Left cardiac atrium (tissue), 4 donors: ENCODE results near the gene MAML2. TPM values are rescaled to one million over a fixed set of nuclear protein-coding genes. Genes with fewer than 3 reads are reported as not detected.
"Not testable (repeated sequence)": the region's sequence is repeated elsewhere in the genome, so short reads cannot be mapped to it uniquely, and the experiment has no call there.

ENCODE experiments used
- ATAC-seq, 2 donors: fragments of 200-7000 bp; cut with Tn5 transposase; one replicate each; pipeline ENCODE4 v1.9.1; 2020; ENCODE audit warnings: mild to moderate bottlenecking in 2 of 2, moderate library complexity in 2 of 2
- DNase-seq: peaks from one replicate; pipeline ENCODE4 v3.0.0-alpha.2; 2020
- intact Hi-C, 2 donors: fragments of 100-400 bp; cut with DNase I; formaldehyde crosslinking; loops; one replicate each; pipeline versions ENCODE4 v1.14.1 to v1.15.1; 2022 to 2023
- total RNA-seq, 2 donors: library from RNA; stranded (reverse); fragmentation: NEBNext Ultra II Directional; extraction: Animal tissue kit (Norgen Biotek cat#: 25700); gene quantifications; one replicate each; pipeline ENCODE4 v1.2.1, GENCODE V29; 2021
- donor health status: DM: no; HTN: yes; CAD: no.
- donor health status: DM: no; HTN: yes; CAD: no; lungs with severe emphysema.
- donor health status: DM: yes; HTN: yes; CAD: no.
- donor health status: Dilated cardiomyopathy.

The MAML2 gene
- total RNA-seq, 2 donors from 2014 or later = 6.8 to 9.3 TPM

DNA sequence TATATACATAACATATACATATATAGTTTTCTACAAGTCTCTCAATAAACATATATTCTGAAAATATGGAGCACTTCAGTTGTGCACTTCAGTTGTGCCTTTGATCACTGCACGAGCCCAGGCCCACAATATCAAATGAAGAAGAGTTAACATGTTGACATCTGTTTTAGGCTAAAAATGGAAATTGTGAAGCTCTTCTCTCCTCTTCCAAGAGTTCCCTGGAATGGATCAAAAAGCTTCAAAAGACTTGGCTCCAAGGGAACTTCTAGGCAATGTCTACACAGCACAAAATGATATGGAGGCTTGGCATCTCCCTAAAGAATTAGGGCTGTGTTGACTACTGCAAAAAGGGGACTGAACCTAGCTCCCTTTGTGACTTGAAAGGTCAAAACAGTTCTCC lies 36.9 kb downstream of the MAML2 start:
- intact Hi-C loops = loop anchor here in 1 of 2 donors (5.0 kb wide), 1 partner anchor 36 kb away; the partner anchor contains the start of gene MAML2
- no peak for ATAC-seq
- DNase-seq = no peak

DNA sequence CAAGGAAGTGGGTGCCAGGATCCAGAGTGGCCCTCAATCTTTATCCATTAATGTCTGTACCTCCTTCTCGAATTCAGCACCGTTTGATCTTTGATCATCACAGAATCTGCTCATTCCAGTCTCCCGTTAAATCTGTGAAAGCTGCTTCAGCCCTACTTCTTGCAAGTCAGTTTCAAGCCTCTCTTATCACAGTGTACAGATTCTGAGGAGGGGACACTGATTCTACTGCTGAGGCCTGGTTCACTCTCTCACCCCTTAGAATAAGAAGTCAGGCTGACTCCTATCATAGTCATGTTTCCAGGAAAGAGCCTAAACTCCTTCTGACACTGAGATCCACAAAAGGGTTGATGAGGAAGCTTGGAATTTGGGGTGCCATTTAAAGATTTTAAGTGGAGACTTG lies 39.0 kb downstream of the MAML2 start:
- intact Hi-C loops = no loop called here
- ATAC-seq (no peak), DNase-seq (no peak)

DNA sequence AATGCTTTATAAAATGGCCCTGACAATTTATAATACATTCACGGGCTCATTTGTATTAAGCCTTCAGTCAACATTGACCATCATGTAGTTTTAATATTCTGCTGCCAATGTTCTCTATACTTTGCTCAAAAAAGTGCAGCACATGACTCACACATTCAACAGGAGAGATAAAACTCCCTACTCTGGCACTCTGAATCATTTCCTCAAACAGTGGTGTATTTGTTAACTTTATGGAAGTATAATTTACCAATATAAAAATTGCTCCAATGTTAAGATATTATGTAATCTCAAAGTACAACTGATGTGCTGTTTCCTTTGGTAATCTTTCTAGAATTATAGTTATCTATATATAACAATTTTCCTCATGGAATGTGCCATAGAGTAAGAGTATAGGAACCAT lies 39.9 kb downstream of the MAML2 start:
- intact Hi-C loops = no loop called here
- no peak for DNase-seq
- peak in 1 of 2 donors; percentile 65 for ATAC-seq

DNA sequence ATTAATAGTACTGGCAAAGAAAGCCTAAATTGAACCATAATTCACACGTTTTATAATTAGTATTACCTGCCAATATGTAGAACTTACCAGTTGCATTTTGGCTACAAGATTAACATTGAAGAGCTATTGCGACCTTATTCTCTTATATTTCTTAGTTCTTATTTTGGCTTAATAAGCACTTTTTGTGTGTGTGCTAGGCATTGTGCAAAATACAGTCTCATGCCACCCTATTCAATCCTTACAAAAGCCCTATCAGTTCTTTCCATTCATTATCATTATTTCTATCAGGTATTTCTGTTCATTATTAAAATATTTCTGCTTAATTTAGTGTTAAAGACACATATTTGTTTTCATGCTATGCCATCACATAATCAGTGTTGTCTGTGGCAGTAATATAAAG lies 41.2 kb downstream of the MAML2 start:
- intact Hi-C loops = no loop called here
- DNase-seq = no peak
- ATAC-seq = no peak

DNA sequence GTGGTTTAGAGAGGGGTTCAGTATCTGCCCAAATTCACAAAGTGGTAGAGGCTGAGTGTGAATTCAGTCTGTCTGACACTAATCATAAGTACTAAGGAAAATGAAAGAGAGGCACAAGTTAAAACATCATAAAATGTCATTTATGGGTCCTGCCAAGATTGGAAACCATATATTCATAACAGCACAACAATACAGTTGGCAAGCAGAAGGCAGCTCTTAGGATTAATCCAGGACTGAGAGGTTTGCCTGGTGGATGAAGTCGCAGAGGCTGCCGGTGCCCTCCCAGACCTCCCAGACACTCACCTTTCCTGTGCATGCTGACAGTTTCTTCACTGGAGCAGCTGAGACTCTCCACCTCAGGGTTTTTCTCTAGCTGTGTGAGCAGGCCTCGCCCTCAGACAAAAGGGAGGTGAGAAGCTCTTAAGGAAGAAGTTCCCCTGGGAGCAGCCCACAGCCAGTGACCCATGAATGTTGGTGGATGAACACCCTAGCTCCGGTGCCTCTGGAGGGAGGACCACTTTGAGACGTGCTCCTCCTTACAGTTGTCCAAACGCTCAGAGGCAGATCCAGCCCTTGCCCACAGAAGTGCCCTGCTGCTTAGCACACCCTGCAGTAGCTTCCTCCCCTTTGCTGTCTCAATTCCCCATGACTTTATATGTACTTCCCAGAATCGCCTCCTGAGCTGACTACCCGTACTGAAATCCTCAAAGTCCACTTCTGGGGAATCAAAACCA lies 43.7 kb downstream of the MAML2 start:
- intact Hi-C loops = no loop called here
- peak in 1 of 2 donors; percentile 20 for ATAC-seq
- peak; percentile 21 for DNase-seq

DNA sequence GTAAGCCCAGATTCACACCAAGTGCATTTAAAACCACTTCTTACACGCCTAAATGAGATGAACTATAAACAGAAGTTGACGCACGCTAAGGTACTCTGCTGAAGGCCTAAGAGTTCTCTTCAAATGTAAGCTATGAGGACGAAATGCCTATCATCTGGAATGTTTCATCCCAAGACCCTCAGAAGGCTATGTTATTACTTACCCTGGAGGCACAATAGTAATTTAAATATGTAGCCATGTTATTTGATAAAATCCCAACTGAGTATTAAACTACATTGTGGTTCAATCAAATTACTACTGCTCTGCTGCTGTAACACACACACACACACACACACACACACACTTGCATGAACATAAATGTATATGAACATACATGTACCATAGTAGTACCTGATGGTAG lies 47.6 kb downstream of the MAML2 start:
- intact Hi-C loops = no loop called here
- DNase-seq (no peak), ATAC-seq (no peak)

DNA sequence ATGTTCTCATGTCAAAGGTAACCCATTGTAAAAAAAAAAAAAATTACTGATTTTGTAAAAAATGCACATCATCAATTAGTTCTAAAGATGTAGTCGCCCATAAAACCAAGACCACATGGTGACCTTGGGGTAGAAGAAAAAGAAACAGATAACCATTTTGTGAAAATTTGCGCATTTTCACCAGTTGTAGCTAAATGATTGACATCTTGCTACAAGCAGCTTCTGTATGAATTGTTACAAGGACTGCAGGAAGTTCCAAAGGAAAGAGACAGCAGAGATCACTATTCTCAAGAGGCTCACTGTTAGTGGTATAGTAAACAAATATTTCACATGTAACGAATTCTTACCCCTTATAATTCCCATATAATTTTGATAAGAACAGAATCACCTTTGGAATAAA lies 48.7 kb downstream of the MAML2 start:
- intact Hi-C loops = no loop called here
- ATAC-seq = no peak

DNA sequence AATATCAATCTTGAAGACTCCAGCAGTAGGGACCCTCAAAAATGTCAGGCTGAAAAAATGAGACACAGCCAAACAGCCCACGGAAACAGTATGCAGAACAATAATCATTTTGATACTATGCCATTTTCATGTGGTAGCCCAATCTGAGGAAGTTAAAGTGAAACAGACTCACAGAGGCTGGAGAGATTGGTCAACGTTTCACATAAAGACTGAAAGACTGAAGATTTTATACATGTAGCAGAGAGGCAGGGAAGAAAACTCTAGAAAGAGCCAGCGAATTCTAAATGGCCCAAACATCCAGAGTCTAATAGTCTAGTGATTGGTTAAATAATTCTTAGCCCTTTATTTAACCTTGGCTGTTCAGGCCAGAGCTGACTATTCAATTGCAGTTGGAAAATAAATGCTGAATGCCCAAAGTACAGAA lies 49.4 kb downstream of the MAML2 start:
- peak; percentile 27 to 47 for ATAC-seq
- DNase-seq = no peak
- intact Hi-C loops = no loop called here

More for the DNA sequence above, 48.7 kb downstream of the MAML2 start:
- DNase-seq = no peak

DNA sequence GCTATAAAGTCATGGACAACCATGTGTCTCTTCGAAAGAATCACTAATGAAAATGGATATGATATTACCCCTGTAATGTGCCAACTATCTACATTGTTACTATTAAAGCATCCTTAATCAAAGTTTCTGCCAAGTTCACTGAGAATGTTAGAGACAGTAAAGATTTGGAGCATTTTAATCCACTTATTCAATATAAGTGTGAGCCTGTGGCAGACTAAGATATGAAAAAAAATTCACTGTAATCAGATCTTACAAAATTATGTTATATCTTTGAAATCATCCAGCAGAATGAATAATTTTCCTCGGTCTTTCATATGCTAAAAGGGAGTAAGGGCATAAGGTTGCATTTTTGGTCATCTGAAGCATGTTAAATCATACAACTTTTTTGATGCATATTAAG lies 49.9 kb downstream of the MAML2 start:
- ATAC-seq (no peak), DNase-seq (no peak)

DNA sequence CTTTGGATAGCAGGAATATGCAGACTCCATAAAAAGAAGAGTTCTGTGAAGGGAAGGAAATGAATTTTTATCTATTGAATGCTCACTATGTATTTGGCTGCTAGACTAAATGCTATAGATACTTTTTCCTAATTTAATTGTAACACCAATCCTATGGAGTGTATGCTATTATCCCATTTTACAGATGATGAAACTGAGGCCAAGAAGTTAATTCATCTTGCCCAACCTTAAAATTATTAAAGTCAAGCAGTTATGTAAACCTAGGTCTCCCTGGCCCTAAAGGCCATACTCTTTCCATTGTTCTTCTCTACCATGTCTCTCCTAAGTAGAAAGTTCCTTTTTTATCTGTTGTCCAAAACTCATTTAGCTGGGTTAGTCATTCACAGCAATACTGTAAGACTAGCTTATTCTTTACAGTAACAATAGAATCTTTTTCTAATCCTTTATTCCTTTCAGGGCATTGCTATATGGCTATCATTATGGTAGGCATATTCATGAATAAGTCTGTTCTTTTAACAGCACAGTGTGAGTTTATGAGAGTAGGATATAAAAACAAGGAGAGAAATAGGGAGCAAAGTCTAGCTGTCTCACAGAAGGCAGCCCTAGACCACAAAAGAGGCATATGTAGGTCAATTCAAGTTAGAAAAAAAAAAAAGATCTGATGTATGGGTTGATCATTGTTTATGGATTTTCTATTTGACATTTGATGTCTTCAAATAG lies 50.5 kb downstream of the MAML2 start:
- intact Hi-C loops = no loop called here
- no peak for DNase-seq
- ATAC-seq = no peak

More for the DNA sequence above, 49.9 kb downstream of the MAML2 start:
- intact Hi-C loops = no loop called here

DNA sequence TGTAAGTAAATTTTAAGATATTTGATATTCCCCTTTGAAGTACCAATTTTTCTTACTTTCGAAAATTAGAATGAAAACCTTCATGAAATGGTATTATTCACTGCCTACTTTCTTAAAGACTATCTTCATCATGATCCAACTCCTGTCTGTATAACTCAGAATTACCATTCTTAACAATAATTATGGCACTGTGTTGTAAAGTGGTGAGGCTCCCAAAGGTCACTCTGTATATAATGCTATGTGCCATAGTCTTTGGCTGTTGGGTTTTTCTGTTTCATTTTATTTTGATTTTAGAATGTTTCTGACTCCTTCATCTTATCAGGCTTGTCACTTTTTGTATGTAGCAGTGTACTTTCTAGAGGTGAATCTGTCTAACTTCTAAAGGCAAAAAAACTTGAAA lies 52.4 kb downstream of the MAML2 start:
- ATAC-seq = no peak
- DNase-seq = no peak
- intact Hi-C loops = no loop called here

DNA sequence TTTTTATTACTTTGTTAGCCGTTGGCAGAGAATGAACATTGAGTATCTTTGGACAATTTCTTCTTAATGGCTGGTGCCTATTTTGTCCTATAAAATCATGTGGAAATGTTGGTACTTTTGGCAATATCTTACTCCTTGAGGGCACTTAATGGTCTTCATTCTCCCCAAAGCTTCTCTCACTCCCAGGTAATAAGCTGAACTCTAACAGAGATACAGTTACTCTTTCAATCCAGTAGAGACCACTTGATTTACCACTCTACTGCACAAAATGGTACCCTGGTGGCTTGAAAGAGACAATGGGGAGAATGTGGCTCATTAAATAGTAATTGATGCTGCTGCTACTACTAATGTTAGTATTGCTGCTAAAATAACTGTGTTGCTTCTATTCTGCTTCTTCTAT lies 53.0 kb downstream of the MAML2 start:
- intact Hi-C loops = no loop called here
- ATAC-seq (no peak), DNase-seq (no peak)

DNA sequence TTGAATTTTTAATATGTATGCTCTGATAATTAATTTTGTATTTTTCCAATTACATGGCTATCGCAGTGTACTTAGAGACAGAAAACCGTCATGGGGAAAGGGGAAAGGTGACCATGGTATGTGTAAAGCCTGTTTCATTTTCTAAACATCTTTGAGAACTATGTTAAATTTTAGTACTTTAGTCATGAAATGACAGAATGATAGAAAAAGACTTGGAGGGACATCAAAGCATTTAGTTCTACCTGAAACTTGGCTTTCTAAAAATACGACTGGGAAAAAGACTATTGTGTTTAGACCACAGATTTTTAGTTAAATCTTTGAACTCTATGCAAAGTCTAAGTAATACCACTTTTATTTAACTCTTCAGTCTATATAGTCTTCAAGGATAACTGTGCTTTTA lies 54.1 kb downstream of the MAML2 start:
- ATAC-seq (no peak), DNase-seq (no peak)
- intact Hi-C loops = no loop called here

DNA sequence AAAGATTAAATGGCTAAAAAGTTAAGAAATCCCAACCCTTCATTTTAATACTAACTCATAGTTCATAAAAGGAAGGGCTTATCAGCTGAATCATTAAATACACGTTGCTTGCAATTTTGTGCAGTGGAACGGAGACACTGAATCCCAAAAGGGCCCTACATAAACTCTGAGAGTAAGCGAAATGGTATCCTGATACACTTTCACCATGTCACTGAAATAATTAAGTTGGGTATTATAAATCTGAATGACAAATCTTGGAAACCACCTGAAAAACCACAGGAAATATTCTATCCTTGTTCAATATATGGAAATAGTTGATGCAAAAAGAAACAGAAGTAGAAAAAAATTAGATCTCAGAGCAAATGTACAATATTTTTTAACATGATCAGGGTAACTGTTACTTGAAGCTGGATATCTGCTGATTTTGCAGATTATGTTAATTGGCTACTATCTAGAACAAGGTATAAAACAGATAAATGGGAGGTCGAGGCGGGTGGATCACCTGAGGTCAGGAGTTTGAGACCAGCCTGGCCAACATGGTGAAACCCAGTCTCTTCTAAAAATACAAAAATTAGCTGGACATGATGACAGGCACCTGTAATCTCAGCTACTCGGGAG lies 55.1 kb downstream of the MAML2 start:
- DNase-seq = no peak
- intact Hi-C loops = no loop called here

DNA sequence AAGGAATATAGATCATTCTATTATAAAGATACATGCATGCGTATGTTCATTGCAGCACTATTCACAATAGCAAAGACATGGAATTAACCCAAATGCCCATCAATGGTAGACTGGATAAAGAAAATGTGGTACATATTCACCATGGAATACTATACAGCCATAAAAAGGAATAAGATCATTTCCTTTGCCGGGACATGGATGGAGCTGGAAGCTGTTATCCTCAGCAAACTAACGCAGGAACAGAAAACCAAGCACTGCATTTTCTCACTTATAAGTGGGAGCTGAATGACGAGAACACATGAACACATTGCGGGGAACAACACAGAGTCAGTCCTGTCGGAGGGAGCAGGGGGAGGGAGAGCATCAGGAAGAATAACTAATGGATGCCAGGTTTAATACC lies 57.0 kb downstream of the MAML2 start:
- ATAC-seq, intact Hi-C loops: not testable (repeated sequence)

More for the DNA sequence above, 55.1 kb downstream of the MAML2 start:
- no peak for ATAC-seq

DNA sequence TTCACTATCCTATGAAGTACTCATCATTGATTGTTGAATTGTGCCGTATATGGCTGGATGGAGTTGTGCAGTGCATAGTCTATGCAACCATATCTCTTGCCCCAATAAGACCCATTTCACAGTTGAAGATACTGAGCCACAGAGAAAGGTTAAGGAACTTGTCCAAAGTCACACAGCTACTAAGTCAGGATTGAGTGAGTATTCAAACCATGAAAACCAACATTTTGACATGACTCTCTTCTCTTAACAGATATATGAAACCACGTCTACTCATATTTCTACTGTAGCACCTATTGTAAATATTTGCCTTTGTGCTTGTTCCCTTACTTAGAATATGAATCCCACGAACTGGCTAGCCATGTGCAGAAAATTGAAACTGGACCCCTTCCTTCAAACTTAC lies 58.1 kb downstream of the MAML2 start:
- intact Hi-C loops = no loop called here
- DNase-seq = no peak
- no peak for ATAC-seq

More for the DNA sequence above, 57.0 kb downstream of the MAML2 start:
- not testable (repeated sequence) for DNase-seq

DNA sequence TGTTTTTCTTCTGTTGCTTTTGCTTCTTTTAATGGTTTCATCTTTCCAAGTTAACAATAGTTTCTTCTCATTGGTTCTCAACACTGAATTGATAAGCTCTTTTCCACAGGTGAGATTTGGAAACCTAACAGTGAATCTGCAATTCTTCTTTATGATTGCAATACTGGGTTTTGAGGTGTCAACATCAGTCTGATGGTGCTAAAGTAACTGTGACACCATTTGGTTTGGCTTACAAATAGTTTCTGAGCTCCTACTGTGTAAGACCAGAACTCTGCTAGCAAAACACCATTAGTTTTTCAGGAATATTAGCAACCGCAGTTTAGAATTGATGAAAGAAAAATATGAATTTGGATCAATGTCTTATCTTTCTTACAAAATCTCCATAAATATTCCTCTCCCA lies 58.6 kb downstream of the MAML2 start:
- no peak for DNase-seq
- no peak for ATAC-seq
- intact Hi-C loops = no loop called here

DNA sequence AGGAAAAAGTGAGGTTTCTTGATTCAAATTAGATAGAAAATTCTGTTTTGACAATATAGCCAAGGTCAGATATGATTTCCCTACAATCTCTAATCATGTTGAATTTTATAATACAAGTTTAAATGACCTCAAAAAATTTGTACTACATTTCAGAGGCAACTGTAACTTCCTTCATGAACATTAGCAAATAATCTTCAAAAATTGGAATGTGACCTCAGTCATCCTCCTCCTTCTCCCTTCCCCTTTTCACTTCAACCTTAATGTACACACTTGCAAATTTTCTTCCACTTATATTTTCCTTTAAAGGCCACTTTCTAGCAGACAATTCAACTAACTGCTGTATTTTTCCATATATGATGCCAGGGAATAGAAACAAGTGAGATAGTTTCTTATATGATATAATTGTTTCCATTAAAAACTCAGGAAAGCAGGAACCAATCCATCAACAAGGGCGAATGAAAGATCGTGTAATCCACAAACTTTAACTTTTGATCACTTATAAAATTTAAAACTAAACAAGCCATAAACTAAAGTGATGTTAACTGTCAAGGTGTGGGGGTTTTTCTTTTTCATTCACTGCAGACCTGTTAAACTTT lies 60.3 kb downstream of the MAML2 start:
- no peak for DNase-seq
- no peak for ATAC-seq
- intact Hi-C loops = no loop called here

DNA sequence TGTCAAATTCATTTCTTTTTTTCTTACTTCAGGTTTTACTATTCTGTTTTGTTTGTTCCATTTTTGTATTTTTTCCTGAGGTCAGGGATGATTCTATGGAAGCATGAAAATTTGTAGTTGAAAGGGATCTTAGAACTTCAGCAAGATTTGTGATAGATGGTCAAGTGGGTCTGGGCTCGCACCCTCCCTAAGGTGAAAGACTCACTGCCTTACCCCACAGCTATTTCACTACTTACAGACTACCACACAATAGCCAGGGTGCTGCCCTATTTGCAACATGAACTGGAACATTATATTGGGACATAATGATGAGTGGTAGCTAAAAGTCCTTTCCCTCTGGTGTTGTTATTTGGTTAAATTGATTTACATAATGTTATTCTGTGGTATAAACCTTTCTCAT lies 62.6 kb downstream of the MAML2 start:
- no peak for ATAC-seq
- intact Hi-C loops = no loop called here
- no peak for DNase-seq

DNA sequence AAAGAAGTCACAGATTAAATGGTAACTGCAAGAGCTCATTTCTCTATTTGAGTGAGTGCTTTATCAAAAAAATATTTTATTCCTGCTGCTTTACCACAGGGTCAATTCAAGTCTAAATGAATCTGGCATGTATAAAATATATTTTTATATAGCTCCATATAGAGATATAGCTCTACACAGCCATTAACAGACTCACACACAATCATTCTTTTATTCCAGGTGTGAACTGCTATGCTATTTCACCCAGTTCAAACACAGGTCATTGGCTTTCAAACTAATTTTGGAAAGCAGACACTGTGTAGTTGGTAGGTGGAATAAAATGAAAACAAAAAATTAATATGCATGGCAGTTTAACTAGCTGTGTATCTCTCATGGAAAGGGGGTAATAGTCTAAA lies 63.1 kb downstream of the MAML2 start:
- DNase-seq = no peak
- intact Hi-C loops = no loop called here
- no peak for ATAC-seq
